Jurkat, Clone E6-1 (cell line): ENCODE data around the gene RWDD4.
A peak's percentile ranks its signal among the peaks of the same experiment; 100 is the strongest.

Experiments
- DNase-seq: peaks from one replicate; pipeline ENCODE4 v3.0.0-alpha.2; 2011; ENCODE audit warnings: low read depth, low spot score
- H3K4me3 ChIP-seq: 2 replicates; pipeline ENCODE4 v1.5.1; 2011; ENCODE audit warnings: mild to moderate bottlenecking, low read length, control low read depth, moderate library complexity

RWDD4 gene

GRCh38 chr4:183610033-183610432 is 49.0 kb downstream of the RWDD4 start:
- DNase-seq: no peak
- no peak overlapping the region for H3K4me3 ChIP-seq

- no peak for DNase-seq
- no peak overlapping the region for H3K4me3 ChIP-seq
These were observed 49.8 kb downstream of the RWDD4 start for GRCh38 chr4:183609151-183609550.

GRCh38 chr4:183607894-183608293 is 51.1 kb downstream of the RWDD4 start:
- DNase-seq: no peak
- H3K4me3 ChIP-seq: no peak overlapping the region

DNA sequence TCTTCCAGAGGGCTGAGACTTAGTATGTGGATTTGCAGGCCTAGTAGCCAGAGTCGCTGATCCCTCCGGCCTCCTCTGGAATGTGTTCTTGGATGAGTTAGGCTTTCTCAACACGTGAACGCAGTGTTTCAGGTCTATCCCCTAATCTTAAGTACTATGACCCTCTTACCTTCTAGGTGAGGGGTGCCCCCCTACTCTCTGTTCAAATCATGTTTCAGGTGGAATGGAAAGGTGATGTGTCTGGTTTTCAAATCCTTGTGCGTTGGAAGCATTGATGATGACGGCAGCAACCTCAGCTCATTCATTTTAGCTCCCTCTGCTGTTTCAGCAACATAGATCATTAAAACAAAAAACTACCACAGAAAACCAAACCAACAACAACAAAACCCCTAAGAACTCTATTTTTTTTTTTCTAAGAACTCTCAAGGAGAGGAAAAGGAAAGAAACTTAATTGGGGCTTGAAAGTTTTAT is 56.4 kb downstream of the RWDD4 start:
- no peak overlapping the region for H3K4me3 ChIP-seq
- no peak for DNase-seq

DNA sequence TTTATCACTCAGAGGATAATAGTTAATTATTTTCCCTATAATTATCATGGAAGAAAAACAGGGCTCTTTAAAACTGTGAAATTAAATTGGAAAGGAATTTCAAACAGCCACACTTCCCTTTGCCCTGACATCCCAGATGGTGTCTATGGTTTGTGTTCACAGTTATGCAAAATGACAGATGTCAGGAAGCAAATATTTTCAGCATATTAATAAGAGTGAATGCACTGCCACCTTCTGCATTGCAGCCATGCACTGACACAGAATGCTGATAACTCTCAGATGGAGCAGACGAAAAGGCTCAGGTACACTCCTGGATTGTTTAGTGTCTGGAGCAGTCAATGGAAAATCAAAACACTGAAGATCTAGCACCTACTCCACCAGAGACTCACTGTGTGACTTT is 57.6 kb downstream of the RWDD4 start:
- H3K4me3 ChIP-seq: no peak overlapping the region
- no peak for DNase-seq

DNA sequence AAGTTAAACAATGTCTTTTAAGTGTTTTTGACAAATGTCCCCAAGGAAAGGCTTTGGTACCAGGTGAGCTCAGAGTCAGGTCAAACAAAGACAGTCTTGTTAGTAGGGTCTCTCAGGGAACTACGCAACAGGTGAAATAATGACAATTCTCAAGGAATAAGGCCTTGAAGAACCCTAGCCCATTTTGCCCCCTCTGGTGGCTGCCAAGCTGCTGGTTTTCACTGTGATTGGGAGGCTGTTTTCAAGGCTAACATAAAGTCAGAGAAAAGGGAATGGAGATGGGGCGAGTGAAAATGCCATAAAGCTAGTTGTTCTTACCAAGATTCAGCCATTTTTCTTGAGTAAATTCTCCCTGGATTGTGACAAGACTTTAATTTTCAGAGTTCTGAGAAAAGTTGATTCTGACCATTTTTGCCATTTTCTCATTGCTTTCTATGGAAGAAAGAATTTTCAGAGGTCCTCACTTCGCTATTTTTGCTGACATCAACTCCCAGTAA is 58.7 kb downstream of the RWDD4 start:
- DNase-seq: peak; percentile 30
- no peak overlapping the region for H3K4me3 ChIP-seq

- DNase-seq: no peak
- H3K4me3 ChIP-seq: no peak overlapping the region
These were observed 59.3 kb downstream of the RWDD4 start for GRCh38 chr4:183599690-183600089.

- no peak overlapping the region for H3K4me3 ChIP-seq
- no peak for DNase-seq
These were observed 59.7 kb downstream of the RWDD4 start for GRCh38 chr4:183599284-183599683.

DNA sequence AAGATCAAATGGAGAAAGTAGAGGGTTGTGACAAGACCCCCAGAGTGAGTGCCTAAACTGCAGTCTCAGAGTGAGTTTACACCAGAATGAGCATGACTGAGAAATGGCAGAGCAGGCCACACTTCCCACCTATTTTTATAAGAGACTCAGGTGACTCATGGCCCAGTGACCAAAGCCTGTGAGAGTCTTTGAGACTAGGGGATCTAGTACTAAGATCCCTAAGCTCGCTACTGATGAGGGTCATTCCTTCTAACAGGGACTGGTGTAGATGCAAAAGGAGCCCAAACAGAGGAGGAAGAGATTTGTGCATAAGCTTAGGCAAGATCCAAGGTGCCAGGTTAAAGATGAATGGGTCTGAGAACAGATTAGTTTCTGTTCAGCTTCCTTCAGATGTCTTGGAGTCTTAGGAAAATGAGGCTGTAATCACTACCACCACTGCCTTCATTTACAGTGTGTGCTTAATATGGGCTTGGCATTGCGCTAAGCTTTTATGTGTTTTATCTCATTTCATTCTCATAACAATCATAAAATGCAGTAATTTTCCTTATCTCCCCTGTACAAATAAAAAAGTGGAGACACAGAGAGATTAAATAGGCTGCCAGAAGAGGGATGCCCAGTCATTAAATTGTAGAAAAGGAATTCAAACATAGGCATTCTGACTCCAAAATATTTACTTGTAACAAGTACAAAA is 62.8 kb downstream of the RWDD4 start:
- DNase-seq: no peak
- H3K4me3 ChIP-seq: no peak overlapping the region

GRCh38 chr4:183594823-183595222 is 64.2 kb downstream of the RWDD4 start:
- no peak overlapping the region for H3K4me3 ChIP-seq
- DNase-seq: no peak

DNA sequence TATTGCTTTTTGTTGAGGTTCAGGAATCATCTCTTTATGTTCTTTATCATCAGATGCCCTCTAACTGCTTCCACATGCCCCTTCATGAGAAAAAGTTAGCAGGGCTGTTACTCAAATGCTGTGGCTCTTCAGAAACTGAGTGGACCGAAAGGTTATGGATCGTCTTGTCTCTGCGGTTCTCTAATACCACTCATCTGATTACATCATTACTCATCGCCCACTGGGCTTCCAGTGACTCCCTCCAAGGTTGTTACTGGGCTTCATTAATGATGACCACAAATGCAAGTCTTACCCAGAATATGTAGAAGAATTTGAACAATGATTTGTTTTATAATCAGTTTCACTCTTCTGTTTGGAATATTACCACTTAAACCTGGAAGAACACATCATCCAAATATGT is 67.7 kb downstream of the RWDD4 start:
- no peak overlapping the region for H3K4me3 ChIP-seq

More for the DNA sequence above, 67.7 kb downstream of the RWDD4 start:
- DNase-seq: no peak
